Activated CD8-positive, alpha-beta T cell treated with anti-CD3 and anti-CD28 coated beads for 36 hours (primary cell): Measurements from ENCODE around the gene PDE6H. TPM values are rescaled to one million over a fixed set of nuclear protein-coding genes. Genes with fewer than 3 reads are reported as not detected.

Experiments
- ATAC-seq: fragments of 200-7000 bp; cut with Tn5 transposase; one replicate; pipeline ENCODE4 v1.10.0; 2021; ENCODE audit warnings: mild to moderate bottlenecking, moderate library complexity
- CTCF ChIA-PET: fragments of 350-600 bp; sonication (Branson Sonifier 250); formaldehyde crosslinking; loops from one replicate; lab custom pipeline; 2021; ENCODE audit warnings: antibody characterized with exemption; lab: Charles Lee
- POLR2A ChIA-PET: fragments of 350-600 bp; sonication (Branson Sonifier 250); formaldehyde crosslinking; loops from one replicate; lab custom pipeline; 2021; ENCODE audit warnings: antibody characterized with exemption; lab: Charles Lee
- DNase-seq: peaks from one replicate; pipeline ENCODE4 v3.0.0-alpha.2; 2020
- H3K27ac Mint-ChIP-seq: one replicate; pipeline ENCODE4 v1.8.0; 2021; ENCODE audit warnings: mild to moderate bottlenecking, mixed read lengths
- H3K27me3 Mint-ChIP-seq: one replicate; pipeline ENCODE4 v1.8.0; 2021; ENCODE audit warnings: mixed read lengths
- H3K36me3 Mint-ChIP-seq: one replicate; pipeline ENCODE4 v1.8.0; 2021; ENCODE audit warnings: low read depth, mixed read lengths
- H3K4me1 Mint-ChIP-seq: one replicate; pipeline ENCODE4 v1.8.0; 2021; ENCODE audit warnings: low read depth, mixed read lengths
- H3K4me3 Mint-ChIP-seq: one replicate; pipeline ENCODE4 v1.8.0; 2021; ENCODE audit warnings: mild to moderate bottlenecking, moderate library complexity, mixed read lengths
- H3K9me3 Mint-ChIP-seq: one replicate; pipeline ENCODE4 v1.8.0; 2021; ENCODE audit warnings: mixed read lengths
- intact Hi-C: fragments of 100-400 bp; cut with micrococcal nuclease; formaldehyde crosslinking; loops from one replicate; pipeline ENCODE4 v1.10.0; 2022
- total RNA-seq, 2 experiments: library from RNA; stranded (reverse); gene quantifications; one replicate each; pipeline ENCODE4 v1.2.3, GENCODE V29; 2021
- TF ChIP-seq, protein P1 (sequence below): fragments of 200-600 bp; IDR thresholded peaks from one replicate; pipeline ENCODE4 v1.8.0; 2022; ENCODE audit warnings: antibody characterized with exemption, mild to moderate bottlenecking

Gene PDE6H
- total RNA-seq, 2 experiments from 2014 or later: not detected

DNA sequence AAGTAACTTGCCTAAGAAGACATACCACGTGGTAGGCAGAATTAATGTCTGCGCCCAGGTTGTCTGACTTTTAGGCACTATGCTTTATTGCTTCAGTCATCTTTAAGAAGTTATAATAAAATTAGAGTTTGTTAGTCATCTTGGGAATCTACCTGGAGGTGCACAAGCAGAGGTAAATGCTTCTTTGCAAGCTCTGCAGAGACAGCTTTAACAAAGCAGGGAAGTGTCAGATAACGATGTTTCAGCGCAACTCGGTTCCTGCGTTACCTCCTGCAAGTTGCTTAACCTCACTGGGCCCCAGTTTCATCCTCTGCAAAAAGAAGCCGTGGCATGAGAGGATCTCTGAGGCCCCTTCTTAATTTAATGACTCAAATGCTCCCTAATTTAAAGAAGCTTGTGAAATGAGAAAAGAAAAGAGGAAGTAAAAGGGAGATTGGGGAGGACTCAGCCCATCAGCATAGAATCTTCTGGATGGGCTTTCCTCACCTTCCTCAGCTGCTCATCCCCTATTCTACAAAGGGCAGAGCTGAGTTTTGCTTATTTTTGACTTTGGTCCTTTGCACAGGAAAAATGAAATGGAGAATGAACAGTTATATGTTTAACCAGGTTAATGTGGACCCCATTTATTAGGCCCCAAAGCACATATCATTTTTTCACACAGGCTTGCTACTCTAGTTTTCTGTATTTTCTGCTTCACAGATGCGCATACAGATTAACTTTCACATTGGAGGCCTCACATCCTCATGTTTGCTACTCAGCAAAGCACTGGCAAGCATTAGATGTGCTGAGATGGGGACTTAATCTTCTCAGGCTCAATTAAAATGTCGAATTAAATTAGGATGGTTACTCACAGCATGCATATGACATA, 16.6 kb upstream of the PDE6H start:
- H3K9me3 Mint-ChIP-seq: no peaks in the 10 kb centered on the region
- DNase-seq (peak; percentile 62), ATAC-seq (peak; percentile 19)
- TF ChIP-seq, protein P1, sequence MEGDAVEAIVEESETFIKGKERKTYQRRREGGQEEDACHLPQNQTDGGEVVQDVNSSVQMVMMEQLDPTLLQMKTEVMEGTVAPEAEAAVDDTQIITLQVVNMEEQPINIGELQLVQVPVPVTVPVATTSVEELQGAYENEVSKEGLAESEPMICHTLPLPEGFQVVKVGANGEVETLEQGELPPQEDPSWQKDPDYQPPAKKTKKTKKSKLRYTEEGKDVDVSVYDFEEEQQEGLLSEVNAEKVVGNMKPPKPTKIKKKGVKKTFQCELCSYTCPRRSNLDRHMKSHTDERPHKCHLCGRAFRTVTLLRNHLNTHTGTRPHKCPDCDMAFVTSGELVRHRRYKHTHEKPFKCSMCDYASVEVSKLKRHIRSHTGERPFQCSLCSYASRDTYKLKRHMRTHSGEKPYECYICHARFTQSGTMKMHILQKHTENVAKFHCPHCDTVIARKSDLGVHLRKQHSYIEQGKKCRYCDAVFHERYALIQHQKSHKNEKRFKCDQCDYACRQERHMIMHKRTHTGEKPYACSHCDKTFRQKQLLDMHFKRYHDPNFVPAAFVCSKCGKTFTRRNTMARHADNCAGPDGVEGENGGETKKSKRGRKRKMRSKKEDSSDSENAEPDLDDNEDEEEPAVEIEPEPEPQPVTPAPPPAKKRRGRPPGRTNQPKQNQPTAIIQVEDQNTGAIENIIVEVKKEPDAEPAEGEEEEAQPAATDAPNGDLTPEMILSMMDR: no peak
- peak overlapping the region; percentile 97 for H3K27ac Mint-ChIP-seq
- CTCF ChIA-PET: interaction anchor here (1.5 to 1.8 kb wide), 2 partner anchors 29 to 186 kb away, joined by 3 to 6 read pairs; no protein-coding TSS in a partner anchor
- H3K4me3 Mint-ChIP-seq: peak overlapping the region; percentile 94
- H3K4me1 Mint-ChIP-seq: peaks cover 57% of the 10 kb centered on the region
- intact Hi-C loops: loop anchor here (10.0 kb wide), 1 partner anchor 561 kb away; no protein-coding TSS in a partner anchor
- H3K27me3 Mint-ChIP-seq: no peaks in the 10 kb centered on the region
- peaks cover 83% of the 10 kb centered on the region for H3K36me3 Mint-ChIP-seq
- POLR2A ChIA-PET: interaction anchor here (1.2 to 7.2 kb wide), 6 partner anchors 7 to 186 kb away, joined by 3 to 41 read pairs (median 4); a partner anchor contains a TSS

DNA sequence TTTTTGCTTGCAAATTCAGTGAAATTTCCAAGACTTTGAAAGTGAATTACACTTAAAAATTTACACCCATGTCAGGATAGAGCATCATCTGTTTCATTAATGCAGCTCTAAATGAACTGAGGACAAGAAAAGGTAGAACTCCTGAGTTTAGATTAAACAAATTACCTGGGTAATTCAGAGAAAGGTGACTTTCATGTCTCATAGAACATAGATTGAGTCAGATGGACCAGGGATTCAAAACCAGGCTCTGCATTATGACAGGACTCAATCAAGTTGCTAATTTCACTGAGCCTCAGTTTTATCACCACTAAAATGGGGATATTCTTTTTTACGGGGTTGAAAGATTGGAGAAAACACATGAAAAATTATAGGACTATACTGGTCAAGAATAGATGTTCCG, 15.9 kb upstream of the PDE6H start:
- CTCF ChIA-PET: interaction anchor here (1.5 to 1.8 kb wide), 2 partner anchors 29 to 187 kb away, joined by 3 to 6 read pairs; no protein-coding TSS in a partner anchor
- H3K4me1 Mint-ChIP-seq: peaks cover 51% of the 10 kb centered on the region

DNA sequence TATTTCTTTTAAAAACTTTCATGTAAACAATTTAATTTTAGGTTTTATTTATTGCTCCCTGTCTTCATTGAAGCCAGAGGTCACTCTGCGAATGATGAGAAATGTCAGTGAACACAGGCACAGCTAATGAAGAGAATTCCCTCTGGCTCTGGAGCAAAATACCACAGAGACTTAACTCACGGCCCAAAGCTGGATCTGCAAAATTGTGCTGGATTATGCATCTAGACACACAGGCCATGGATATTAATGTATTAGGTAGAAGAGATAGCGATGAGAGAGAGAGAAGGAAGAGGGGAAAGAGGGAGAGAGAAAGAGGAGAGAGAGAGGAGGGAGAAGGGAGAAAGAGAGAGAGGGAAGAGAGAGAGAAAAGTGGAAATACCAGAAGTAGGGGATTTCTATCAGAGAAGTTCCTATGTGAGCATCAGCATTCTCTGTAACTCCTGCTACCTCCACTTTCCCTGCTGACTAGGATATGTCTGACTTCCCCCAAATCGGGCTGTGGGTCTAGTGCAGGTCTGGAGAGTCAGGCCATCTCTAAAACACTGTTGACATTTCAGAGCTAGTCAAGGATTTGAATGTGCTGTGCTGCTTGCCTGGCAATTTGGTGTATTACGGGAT, 15.2 kb upstream of the PDE6H start:
- intact Hi-C loops: loop anchor here (10.0 kb wide), 1 partner anchor 563 kb away; no protein-coding TSS in a partner anchor
- DNase-seq (no peak), ATAC-seq (no peak)
- ChIA-PET CTCF (interaction anchor here (1.5 to 1.8 kb wide), 2 partner anchors 12 to 187 kb away, joined by 4 to 6 read pairs; no protein-coding TSS in a partner anchor), POLR2A (interaction anchor here (0.6 to 7.2 kb wide), 5 partner anchors 9 to 187 kb away, joined by 3 to 41 read pairs (median 15); a partner anchor contains a TSS)
- Mint-ChIP-seq H3K4me3 (peak overlapping the region; percentile 94), H3K4me1 (peaks cover 44% of the 10 kb centered on the region), H3K9me3 (no peaks in the 10 kb centered on the region), H3K36me3 (peaks cover 71% of the 10 kb centered on the region), H3K27me3 (no peaks in the 10 kb centered on the region), H3K27ac (peak overlapping the region; percentile 97)
- TF ChIP-seq, protein P1: no peak

More for the DNA sequence above, 15.9 kb upstream of the PDE6H start:
- POLR2A ChIA-PET: interaction anchor here (0.6 to 7.2 kb wide), 7 partner anchors 8 to 187 kb away, joined by 3 to 41 read pairs (median 5); a partner anchor contains a TSS
- peak overlapping the region; percentile 97 for H3K27ac Mint-ChIP-seq
- no peaks in the 10 kb centered on the region for H3K9me3 Mint-ChIP-seq
- peaks cover 78% of the 10 kb centered on the region for H3K36me3 Mint-ChIP-seq
- H3K4me3 Mint-ChIP-seq: peak overlapping the region; percentile 94
- intact Hi-C loops: loop anchor here (10.0 kb wide), 1 partner anchor 562 kb away; no protein-coding TSS in a partner anchor
- TF ChIP-seq, protein P1: no peak
- no peak for ATAC-seq
- H3K27me3 Mint-ChIP-seq: no peaks in the 10 kb centered on the region
- DNase-seq: no peak

DNA sequence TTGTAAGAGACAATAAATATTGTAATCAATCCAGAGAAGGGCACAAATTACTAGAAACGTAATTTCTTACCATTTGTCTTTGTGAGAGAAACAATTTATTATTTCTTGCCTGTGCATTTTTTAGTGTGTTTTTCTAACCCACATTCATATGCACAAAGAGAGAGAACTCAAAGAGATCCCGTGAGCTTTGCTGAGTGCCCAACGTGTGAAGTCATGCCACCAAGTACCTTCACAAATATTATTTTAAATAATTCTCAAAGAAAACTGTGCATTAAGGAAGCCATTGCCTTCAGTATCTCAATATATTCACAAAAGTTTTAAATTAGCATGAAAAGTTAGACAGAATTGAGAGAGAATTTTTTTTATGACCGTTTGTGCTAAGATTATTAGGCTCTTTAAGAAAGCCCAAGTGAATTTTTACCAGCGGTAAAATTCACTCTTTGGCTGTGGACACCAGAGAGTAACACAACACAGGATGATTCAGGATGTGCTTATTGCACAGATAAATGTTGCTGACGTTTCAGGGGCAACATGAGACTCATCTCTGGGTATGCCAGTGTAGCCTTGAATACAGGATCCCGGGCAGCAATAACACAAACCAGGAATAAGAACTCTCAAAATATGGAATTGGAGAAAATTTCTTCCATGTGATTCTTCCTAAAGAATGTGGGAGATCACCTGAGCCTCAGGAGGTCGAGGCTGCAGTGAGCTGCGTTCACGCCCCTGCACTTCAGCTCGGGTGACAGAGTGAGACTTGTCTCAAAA, 14.3 kb upstream of the PDE6H start:
- TF ChIP-seq, protein P1: no peak
- H3K36me3 Mint-ChIP-seq: peaks cover 66% of the 10 kb centered on the region
- ChIA-PET CTCF (interaction anchor here (1.2 to 1.5 kb wide), 3 partner anchors 11 to 21 kb away, joined by 3 to 4 read pairs (median 4); partner anchors contain the start of gene ERP27), POLR2A (interaction anchor here (1.4 to 7.2 kb wide), 7 partner anchors 10 to 188 kb away, joined by 3 to 41 read pairs (median 9); partner anchors contain the start of gene ERP27)
- DNase-seq (peak; percentile 35), ATAC-seq (no peak)
- no peaks in the 10 kb centered on the region for H3K27me3 Mint-ChIP-seq
- no peaks in the 10 kb centered on the region for H3K9me3 Mint-ChIP-seq
- peak overlapping the region; percentile 97 for H3K27ac Mint-ChIP-seq
- intact Hi-C loops: loop anchor here (10.0 kb wide), 1 partner anchor 564 kb away; no protein-coding TSS in a partner anchor
- peak overlapping the region; percentile 94 for H3K4me3 Mint-ChIP-seq
- peaks cover 40% of the 10 kb centered on the region for H3K4me1 Mint-ChIP-seq
